Mesodermal cell (in vitro differentiated cells): ENCODE data around the gene ENTPD3.
"Not testable (repeated sequence)": the region's sequence is repeated elsewhere in the genome, so short reads cannot be mapped to it uniquely, and the experiment has no call there.

Experiments
- H3K27ac ChIP-seq: 2 replicates; pipeline ENCODE4 v1.7.0; 2013; ENCODE audit warnings: mild to moderate bottlenecking, low read depth, low read length, moderate library complexity; ENCODE audit not compliant: severe bottlenecking
- H3K36me3 ChIP-seq: 2 replicates; pipeline ENCODE4 v1.7.1; 2013; ENCODE audit warnings: mild to moderate bottlenecking, low read length, moderate library complexity; ENCODE audit not compliant: control insufficient read depth, insufficient read depth
- H3K4me1 ChIP-seq: one replicate; pipeline ENCODE4 v1.7.1; 2013; ENCODE audit warnings: mild to moderate bottlenecking, low read length; ENCODE audit not compliant: insufficient read depth, control insufficient read depth, poor library complexity, severe bottlenecking
- H3K4me3 ChIP-seq: 2 replicates; pipeline ENCODE4 v1.7.0; 2013; ENCODE audit warnings: low read length, control low read depth, mild to moderate bottlenecking; ENCODE audit not compliant: insufficient read depth, poor library complexity, severe bottlenecking; ENCODE audit errors: extremely low read depth
- H3K9me3 ChIP-seq: 2 replicates; pipeline ENCODE4 v1.7.1; 2013; ENCODE audit warnings: mild to moderate bottlenecking, low read length, moderate library complexity; ENCODE audit not compliant: control insufficient read depth
- whole genome bisulfite sequencing, 2 experiments: methylation state at CpG; one replicate each; pipeline ENCODE4 v1.1.5; 2013; ENCODE audit warnings: missing lambda C conversion rate in 2 of 2; ENCODE audit not compliant: insufficient coverage in 2 of 2; 5-methylcytosine and 5-hydroxymethylcytosine counted together

The ENTPD3 gene

DNA sequence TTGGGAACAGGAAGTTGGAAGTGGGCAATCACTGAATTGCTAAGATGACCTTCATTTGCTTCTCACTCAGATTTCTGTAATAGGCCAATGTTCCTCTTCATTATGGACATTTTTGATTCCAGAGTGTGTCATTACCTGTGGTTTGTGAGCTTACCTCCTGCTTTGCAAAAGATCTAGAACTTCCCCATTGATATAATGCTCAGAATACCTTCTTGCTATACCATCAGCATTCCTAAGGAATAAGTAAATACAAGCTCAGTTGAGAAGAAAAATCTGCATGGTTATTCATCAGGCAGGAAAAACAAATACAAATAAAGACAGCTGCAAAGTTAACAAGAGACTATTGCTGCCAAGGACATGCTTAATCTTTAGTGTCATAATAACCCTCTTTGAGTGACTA is 64.6 kb downstream of the ENTPD3 start:
- H3K4me1 ChIP-seq, result peaks cover 12% of the 10 kb centered on the region
- H3K27ac ChIP-seq, result no peak overlapping the region
- H3K4me3 ChIP-seq, result no peak overlapping the region
- no peaks in the 10 kb centered on the region for H3K36me3 ChIP-seq
- H3K9me3 ChIP-seq, result no peaks in the 10 kb centered on the region

- H3K4me1 ChIP-seq, result peaks cover 12% of the 10 kb centered on the region
- peak overlapping the region; percentile 66 for H3K4me3 ChIP-seq
- WGBS, 2 experiments, result 100% methylated on average over 1 of the region's 1 CpG
- H3K9me3 ChIP-seq, result no peaks in the 10 kb centered on the region
- H3K27ac ChIP-seq, result peak overlapping the region; percentile 92
- no peaks in the 10 kb centered on the region for H3K36me3 ChIP-seq
Observed at GRCh38 chr3:40452057-40452456, 65.1 kb downstream of the ENTPD3 start.

- 12 to 18% methylated on average over 6 to 7 of the region's 7 CpGs for WGBS, 2 experiments
- peaks cover 12% of the 10 kb centered on the region for H3K4me1 ChIP-seq
- no peaks in the 10 kb centered on the region for H3K9me3 ChIP-seq
- peak overlapping the region; percentile 66 for H3K4me3 ChIP-seq
- no peaks in the 10 kb centered on the region for H3K36me3 ChIP-seq
- peak overlapping the region; percentile 92 for H3K27ac ChIP-seq
Observed at GRCh38 chr3:40452562-40452875, 65.5 kb downstream of the ENTPD3 start.

- Histone ChIP-seq H3K4me3 (peak overlapping the region; percentile 66), H3K36me3 (peaks cover 5% of the 10 kb centered on the region), H3K4me1 (peaks cover 12% of the 10 kb centered on the region), H3K27ac (peak overlapping the region; percentile 92), H3K9me3 (no peaks in the 10 kb centered on the region)
- 1% methylated on average over 30 to 32 of the region's 41 CpGs for WGBS, 2 experiments
Observed at GRCh38 chr3:40452876-40453730, 66.1 kb downstream of the ENTPD3 start.

- Histone ChIP-seq H3K9me3 (no peaks in the 10 kb centered on the region), H3K36me3 (peaks cover 13% of the 10 kb centered on the region), H3K27ac (peak overlapping the region; percentile 92), H3K4me3 (peak overlapping the region; percentile 66), H3K4me1 (peaks cover 12% of the 10 kb centered on the region)
- WGBS, 2 experiments, result 45 to 56% methylated on average over 3 to 4 of the region's 6 CpGs
Observed at GRCh38 chr3:40453933-40454332, 66.9 kb downstream of the ENTPD3 start.

DNA sequence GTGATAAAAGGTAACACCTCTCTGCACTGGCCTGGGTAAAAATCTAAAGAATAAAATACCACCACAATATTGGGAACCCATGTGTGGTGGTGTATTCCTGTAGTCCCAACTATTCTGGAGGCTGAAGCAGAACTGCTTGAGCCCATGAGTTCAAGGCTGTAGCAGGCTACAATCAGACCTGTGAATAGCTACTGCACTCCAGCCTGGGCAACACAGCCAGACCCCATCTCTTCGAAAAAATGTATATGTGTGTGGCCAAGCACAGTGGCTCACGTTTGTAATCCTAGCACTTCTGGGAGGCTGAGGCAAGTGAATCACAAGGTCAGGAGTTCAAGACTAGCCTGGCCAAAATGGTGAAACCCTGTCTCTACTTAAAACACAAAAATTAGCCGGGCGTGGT is 68.3 kb downstream of the ENTPD3 start:
- H3K4me3 ChIP-seq, result no peak overlapping the region
- H3K4me1 ChIP-seq, result peaks cover 12% of the 10 kb centered on the region
- H3K9me3 ChIP-seq, result no peaks in the 10 kb centered on the region
- H3K27ac ChIP-seq, result no peak overlapping the region
- 100% methylated on average over 2 of the region's 4 CpGs for WGBS, 2 experiments
- peaks cover 26% of the 10 kb centered on the region for H3K36me3 ChIP-seq

- H3K9me3 ChIP-seq, result no peaks in the 10 kb centered on the region
- peaks cover 37% of the 10 kb centered on the region for H3K36me3 ChIP-seq
- WGBS, 2 experiments, result 80 to 90% methylated on average over 23 to 25 of the region's 29 CpGs
- peak overlapping the region; percentile 65 for H3K27ac ChIP-seq
- peak overlapping the region; percentile 95 for H3K4me3 ChIP-seq
- peaks cover 12% of the 10 kb centered on the region for H3K4me1 ChIP-seq
Observed at GRCh38 chr3:40456279-40456939, 69.4 kb downstream of the ENTPD3 start.

DNA sequence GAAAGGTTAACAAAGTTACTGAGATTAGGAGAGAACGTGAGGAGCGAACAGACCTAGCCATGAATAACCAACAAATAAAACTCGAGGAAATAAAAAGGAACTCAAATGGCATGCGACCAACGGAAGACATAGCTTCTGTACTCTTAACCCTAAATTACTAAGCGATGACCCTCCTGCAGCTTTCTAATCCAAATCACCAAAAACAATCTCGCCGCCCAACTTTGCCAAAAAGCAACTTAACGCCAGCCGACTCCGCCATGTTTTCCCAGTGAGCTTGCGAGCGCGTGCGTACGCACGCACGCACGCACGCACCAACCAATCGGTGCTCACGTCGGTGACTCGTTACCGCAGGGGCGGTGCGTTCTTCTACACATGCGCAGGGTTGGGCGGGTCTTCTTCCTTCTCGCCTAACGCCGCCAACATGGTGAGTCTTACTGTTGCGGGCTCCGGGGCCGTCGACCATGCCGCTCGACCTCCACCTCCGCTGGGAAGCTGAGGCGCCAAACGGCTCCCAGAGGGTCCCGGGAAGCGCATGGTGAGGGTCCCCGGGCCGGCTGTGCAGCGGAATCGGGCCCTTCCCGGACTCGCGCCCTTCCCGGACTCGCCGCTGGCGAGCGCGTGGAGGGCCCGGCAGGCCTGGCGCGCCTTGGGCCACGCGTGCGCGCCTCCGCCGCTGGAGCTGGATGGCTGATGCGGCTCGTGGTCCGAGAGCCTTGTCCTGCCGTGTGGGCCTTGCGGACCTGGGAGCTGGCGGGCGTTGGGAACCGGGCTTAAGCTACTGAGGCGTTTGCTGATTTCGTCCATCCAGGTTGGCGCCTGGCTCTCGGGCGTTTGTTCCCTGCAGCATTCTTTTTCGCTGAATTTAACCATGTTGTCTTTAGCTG is 70.2 kb downstream of the ENTPD3 start, which contains the start of gene RPL14:
Gene RPL14 (plus strand): TSS at position 400 of the 884 bp plus-strand sequence. CDS start 133 bp downstream, at position 533.
- H3K27ac ChIP-seq, result peak within 1 kb of the TSS; percentile 65
- H3K36me3 ChIP-seq, result peaks cover 44% of the 10 kb centered on the region
- H3K4me3 ChIP-seq, result peak within 1 kb of the TSS; percentile 95
- peaks cover 10% of the 10 kb centered on the region for H3K4me1 ChIP-seq
- WGBS, 2 experiments, result 0% methylated on average over 70 to 71 of the region's 79 CpGs
- no peaks in the 10 kb centered on the region for H3K9me3 ChIP-seq

DNA sequence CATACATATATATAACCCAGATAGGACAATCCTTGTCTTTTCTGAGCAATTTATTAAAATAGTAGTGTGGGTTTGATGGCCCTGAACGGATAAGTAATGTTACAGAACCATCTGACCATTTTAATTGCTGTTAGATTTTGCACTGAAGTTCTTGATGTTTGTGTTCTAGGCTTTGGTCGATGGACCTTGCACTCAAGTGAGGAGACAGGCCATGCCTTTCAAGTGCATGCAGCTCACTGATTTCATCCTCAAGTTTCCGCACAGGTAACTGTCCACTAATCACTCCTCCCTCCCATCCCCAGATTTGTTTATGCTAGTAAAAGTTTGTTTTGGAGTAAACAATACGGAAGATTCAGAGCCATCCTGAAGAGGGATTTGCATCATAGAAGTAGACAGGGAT is 71.5 kb downstream of the ENTPD3 start:
- Histone ChIP-seq H3K27ac (no peak overlapping the region), H3K9me3 (no peaks in the 10 kb centered on the region), H3K36me3 (peaks cover 57% of the 10 kb centered on the region), H3K4me1 (peaks cover 5% of the 10 kb centered on the region), H3K4me3 (peak overlapping the region; percentile 95)
- 88 to 100% methylated on average over 1 of the region's 4 CpGs for WGBS, 2 experiments

GRCh38 chr3:40460481-40460880 is 73.5 kb downstream of the ENTPD3 start:
- 91 to 100% methylated on average over 4 of the region's 6 CpGs for WGBS, 2 experiments
- peaks cover 77% of the 10 kb centered on the region for H3K36me3 ChIP-seq
- not testable (repeated sequence) for H3K4me3 ChIP-seq, H3K27ac ChIP-seq, H3K4me1 ChIP-seq, H3K9me3 ChIP-seq
